Fibroblast of the aortic adventitia (primary cell): Measurements from ENCODE around the gene AKAP5. TPM values are rescaled to one million over a fixed set of nuclear protein-coding genes. Genes with fewer than 3 reads are reported as not detected.

Experiments used
- DNase-seq: peaks from one replicate; pipeline ENCODE4 v3.0.0-alpha.2; 2010; ENCODE audit warnings: low read depth
- H3K4me3 ChIP-seq: 2 replicates; pipeline ENCODE4 v1.5.1; 2011; ENCODE audit warnings: low read depth, mild to moderate bottlenecking, control low read depth, low read length, moderate library complexity
- CTCF ChIP-seq: IDR thresholded peaks from 2 replicates; pipeline ENCODE4 v1.5.1; 2011; ENCODE audit warnings: mild to moderate bottlenecking, low read length, control low read depth, inconsistent platforms; ENCODE audit not compliant: insufficient read depth
- total RNA-seq: library from RNA; depleted of rRNA; stranded (reverse); fragments of >200 nt; gene quantifications from 2 replicates; pipeline ENCODE4 v1.2.3, GENCODE V29; 2012; ENCODE audit warnings: low replicate concordance

AKAP5 gene
- 0.16 and 0.54 TPM in 2 replicates for total RNA-seq

DNA sequence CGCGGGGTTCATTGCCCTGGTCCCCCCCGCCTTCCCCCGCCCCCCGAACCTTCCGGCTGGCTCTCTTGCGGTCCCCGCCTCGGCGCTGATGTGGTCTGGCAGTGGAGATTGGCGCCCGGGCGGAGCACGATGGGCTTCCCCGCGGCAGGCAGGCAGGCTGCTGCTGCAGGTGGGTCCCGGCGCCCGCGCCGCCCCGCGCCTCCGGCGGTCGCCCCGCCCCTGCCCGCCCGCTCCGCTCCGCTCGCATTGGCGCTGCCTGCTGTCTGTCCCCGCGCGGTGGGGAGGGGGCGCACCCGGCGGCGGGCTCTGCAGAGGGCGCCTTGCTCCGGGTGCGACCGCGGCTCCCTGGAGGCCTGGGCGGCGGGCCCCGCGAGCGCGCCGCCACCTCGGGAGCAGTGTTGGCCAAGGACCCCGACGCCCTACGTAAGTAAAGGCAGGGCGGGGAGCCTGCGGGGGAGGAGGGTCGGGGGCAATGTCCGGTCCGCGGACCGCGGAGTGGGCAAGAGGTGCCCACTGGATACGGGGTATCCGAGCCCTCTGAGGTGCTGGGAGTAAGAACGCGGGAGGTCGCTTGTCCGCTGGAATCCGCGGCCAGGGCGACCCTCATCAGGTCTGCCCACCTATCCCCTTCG lies at the start of gene AKAP5:
TSS of gene AKAP5 (plus strand) at position 309 of the 632 bp plus-strand sequence. CDS start 2,896 bp downstream, outside the sequence.
- no peak for TF ChIP-seq CTCF
- peak within 1 kb of the TSS; percentile 76 for H3K4me3 ChIP-seq
- DNase-seq = no peak

GRCh38 chr14:64416348-64416932 lies 48.9 kb upstream of the AKAP5 start:
- H3K4me3 ChIP-seq = no peak overlapping the region
- no peak for DNase-seq
- TF ChIP-seq CTCF = no peak

DNA sequence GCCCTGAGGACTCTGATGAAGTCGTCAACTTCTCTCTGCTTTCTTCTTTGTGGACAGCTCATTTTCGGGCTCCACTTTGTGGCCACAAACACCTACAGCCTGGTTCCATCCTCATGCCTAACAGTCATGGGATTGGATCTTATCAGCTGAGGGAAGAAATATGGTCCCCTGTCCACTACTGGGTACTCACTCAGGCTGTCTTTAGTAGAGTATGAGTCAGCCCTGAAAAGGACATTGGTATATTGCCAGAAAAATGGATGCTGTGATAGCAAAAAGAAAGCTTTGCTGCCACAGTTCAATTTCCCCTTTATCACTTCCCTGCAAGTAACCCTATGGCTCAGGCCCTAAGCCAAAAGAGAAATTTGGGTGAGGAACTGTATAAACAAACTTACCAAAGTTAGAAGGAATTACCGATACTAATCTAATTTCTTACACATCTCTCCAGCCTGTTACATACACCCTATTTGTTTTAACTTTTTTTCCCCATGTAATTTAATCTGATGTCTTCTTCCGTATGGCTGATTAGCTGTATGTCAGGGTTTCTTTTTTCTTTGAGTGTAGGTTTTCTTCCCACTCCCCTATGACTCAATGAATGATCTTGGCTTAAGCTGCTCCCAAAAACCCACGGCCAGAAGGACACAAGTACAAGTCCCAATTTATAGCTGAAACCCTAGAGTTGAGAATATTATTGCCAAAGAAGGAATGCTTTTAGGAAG lies 48.1 kb upstream of the AKAP5 start:
- peak; percentile 40 for DNase-seq
- no peak for TF ChIP-seq CTCF

GRCh38 chr14:64417771-64418125 lies 47.6 kb upstream of the AKAP5 start:
- no peak for TF ChIP-seq CTCF
- H3K4me3 ChIP-seq = no peak overlapping the region

More for the DNA sequence above, 48.1 kb upstream of the AKAP5 start:
- no peak overlapping the region for H3K4me3 ChIP-seq

DNA sequence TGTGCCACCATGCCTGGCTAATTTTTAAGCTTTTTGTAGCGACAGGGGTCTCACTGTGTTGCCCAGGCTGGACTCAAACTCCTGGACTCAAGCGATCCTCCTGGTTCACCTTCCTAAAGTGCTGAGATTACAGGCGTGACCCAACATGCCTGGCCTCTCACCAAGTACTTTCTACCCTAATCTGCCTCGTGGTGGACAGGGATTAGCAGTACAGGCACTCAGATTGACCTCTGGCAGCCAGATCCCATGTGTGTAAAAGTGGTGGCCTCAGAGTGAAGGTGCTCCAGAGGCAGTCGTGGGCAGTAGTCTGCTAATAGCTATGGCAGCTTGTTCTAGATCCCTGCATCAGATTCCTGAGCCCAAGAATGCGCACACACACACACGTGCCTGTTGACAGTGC lies 46.3 kb upstream of the AKAP5 start:
- H3K4me3 ChIP-seq = no peak overlapping the region
- no peak for TF ChIP-seq CTCF
- DNase-seq = no peak

More at GRCh38 chr14:64417771-64418125, 47.6 kb upstream of the AKAP5 start:
- no peak for DNase-seq

GRCh38 chr14:64421166-64421565 lies 44.1 kb upstream of the AKAP5 start:
- H3K4me3 ChIP-seq = no peak overlapping the region
- DNase-seq = peak; percentile 47
- TF ChIP-seq CTCF = no peak
